Memory B cell (primary cell): Measurements from ENCODE around the gene TIMP1.
A peak's percentile ranks its signal among the peaks of the same experiment; 100 is the strongest.
"Not testable (repeated sequence)": the region's sequence is repeated elsewhere in the genome, so short reads cannot be mapped to it uniquely, and the experiment has no call there.

Experiments used
- ATAC-seq: fragments of 150-1000 bp; cut with Tn5 transposase; 2 replicates; pipeline ENCODE4 v1.10.0; 2021; ENCODE audit warnings: low read depth, mild to moderate bottlenecking, moderate library complexity
- DNase-seq, 2 donors: peaks; one replicate each; pipeline ENCODE4 v3.0.0; 2022; ENCODE audit warnings: low spot score in 2 of 2
- H3K27ac Mint-ChIP-seq: one replicate; pipeline ENCODE4 v1.8.0; 2022; ENCODE audit warnings: mild to moderate bottlenecking, moderate library complexity, mixed read lengths
- H3K27me3 Mint-ChIP-seq: one replicate; pipeline ENCODE4 v1.8.0; 2022; ENCODE audit warnings: mixed read lengths
- H3K36me3 Mint-ChIP-seq: one replicate; pipeline ENCODE4 v1.8.0; 2022; ENCODE audit warnings: mild to moderate bottlenecking, mixed read lengths
- H3K4me1 Mint-ChIP-seq: one replicate; pipeline ENCODE4 v1.8.0; 2022; ENCODE audit warnings: mixed read lengths
- H3K4me3 Mint-ChIP-seq: one replicate; pipeline ENCODE4 v1.8.0; 2022; ENCODE audit warnings: mild to moderate bottlenecking, moderate library complexity, mixed read lengths
- H3K9me3 Mint-ChIP-seq: one replicate; pipeline ENCODE4 v1.8.0; 2022; ENCODE audit warnings: mixed read lengths

TIMP1 gene

DNA sequence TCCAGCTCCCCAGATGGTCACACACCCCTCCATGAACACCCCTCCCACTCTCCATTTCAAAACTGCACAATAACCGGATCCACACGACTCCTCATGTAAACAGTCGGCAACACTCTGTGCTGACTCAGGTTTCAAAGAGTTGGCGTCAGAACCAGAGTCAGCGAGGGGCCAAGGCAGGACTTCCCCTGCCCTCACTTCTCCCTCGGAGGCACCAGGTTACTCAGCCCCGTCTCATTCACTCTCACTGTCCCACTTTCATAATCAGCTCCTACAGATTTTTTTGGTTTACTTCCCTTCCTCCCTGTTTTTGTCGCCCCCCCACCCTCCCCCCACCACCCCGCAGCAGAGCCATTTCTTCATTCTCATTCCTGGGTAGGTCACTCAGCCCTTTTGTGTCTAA, 2.7 kb upstream of the TIMP1 start:
- Mint-ChIP-seq H3K36me3 (no peaks in the 10 kb centered on the region), H3K9me3 (no peaks in the 10 kb centered on the region), H3K4me3 (no peak overlapping the region), H3K4me1 (peaks cover 22% of the 10 kb centered on the region), H3K27me3 (peaks cover 26% of the 10 kb centered on the region), H3K27ac (no peak overlapping the region)
- ATAC-seq (no peak), DNase-seq (no peak)

DNA sequence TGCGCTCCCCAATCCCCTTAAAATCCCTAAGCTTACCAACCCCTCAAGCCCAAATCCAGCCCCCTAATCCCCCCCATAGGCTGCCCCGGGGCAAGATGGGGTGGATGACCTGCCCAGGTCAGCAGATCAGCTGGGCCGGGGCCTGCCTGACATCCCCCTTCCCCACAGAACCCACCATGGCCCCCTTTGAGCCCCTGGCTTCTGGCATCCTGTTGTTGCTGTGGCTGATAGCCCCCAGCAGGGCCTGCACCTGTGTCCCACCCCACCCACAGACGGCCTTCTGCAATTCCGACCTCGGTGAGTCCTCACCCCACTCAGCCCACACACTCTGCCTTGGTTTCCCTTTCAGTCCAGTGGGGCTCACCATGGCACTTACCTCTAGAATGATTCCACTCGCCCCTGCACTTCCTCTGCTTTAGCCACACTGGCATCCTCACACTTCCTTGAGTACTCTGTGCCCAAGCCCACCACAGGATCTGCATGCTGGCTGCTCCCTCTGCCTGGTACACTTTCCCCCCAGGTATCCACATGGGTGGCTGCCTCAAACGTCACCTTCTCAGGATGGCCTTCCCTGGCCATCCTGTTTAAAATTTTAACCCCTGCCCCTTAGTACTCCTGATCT, 1.1 kb downstream of the TIMP1 start:
- peaks cover 19% of the 10 kb centered on the region for H3K4me1 Mint-ChIP-seq
- DNase-seq (no peak), ATAC-seq (no peak)
- peak overlapping the region; percentile 25 for H3K4me3 Mint-ChIP-seq
- H3K27me3 Mint-ChIP-seq: peaks cover 11% of the 10 kb centered on the region
- no peak overlapping the region for H3K27ac Mint-ChIP-seq
- H3K9me3 Mint-ChIP-seq: no peaks in the 10 kb centered on the region
- H3K36me3 Mint-ChIP-seq: no peaks in the 10 kb centered on the region

DNA sequence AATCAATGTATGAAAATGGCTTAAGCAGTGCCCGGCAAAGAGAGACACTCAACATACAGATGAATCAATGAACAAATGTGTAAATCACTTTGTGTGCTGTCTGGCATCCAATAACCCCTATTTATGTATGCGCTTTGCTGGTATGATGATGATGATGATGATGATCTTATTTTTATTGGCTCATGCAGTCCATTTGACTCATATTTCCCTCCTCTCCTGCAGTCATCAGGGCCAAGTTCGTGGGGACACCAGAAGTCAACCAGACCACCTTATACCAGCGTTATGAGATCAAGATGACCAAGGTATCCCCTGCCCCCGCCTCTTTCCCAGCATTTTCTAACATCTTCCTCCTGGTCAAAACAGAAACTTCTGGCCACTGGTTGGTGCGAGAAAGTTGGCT, 2.5 kb downstream of the TIMP1 start:
- H3K36me3 Mint-ChIP-seq: no peaks in the 10 kb centered on the region
- H3K4me1 Mint-ChIP-seq: peaks cover 15% of the 10 kb centered on the region
- no peak for DNase-seq
- no peak for ATAC-seq
- H3K27me3 Mint-ChIP-seq: peaks cover 4% of the 10 kb centered on the region
- H3K27ac Mint-ChIP-seq: no peak overlapping the region
- no peak overlapping the region for H3K4me3 Mint-ChIP-seq
- H3K9me3 Mint-ChIP-seq: no peaks in the 10 kb centered on the region

DNA sequence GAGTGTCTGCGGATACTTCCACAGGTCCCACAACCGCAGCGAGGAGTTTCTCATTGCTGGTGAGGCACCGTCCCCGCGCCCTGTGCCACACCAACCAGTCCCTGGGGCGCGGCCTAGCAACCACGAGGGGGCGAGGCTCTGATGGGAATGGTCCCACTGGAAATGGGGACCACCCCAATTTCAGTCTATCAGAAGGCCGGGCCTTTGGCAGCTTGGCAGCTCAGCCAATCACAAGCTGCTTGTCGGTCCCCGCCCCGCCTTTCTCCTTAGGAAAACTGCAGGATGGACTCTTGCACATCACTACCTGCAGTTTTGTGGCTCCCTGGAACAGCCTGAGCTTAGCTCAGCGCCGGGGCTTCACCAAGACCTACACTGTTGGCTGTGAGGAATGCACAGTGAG, 3.0 kb downstream of the TIMP1 start:
- no peak overlapping the region for H3K27ac Mint-ChIP-seq
- peaks cover 15% of the 10 kb centered on the region for H3K4me1 Mint-ChIP-seq
- H3K27me3 Mint-ChIP-seq: peaks cover 2% of the 10 kb centered on the region
- no peaks in the 10 kb centered on the region for H3K9me3 Mint-ChIP-seq
- H3K36me3 Mint-ChIP-seq: no peaks in the 10 kb centered on the region
- no peak for ATAC-seq
- no peak overlapping the region for H3K4me3 Mint-ChIP-seq
- no peak for DNase-seq

DNA sequence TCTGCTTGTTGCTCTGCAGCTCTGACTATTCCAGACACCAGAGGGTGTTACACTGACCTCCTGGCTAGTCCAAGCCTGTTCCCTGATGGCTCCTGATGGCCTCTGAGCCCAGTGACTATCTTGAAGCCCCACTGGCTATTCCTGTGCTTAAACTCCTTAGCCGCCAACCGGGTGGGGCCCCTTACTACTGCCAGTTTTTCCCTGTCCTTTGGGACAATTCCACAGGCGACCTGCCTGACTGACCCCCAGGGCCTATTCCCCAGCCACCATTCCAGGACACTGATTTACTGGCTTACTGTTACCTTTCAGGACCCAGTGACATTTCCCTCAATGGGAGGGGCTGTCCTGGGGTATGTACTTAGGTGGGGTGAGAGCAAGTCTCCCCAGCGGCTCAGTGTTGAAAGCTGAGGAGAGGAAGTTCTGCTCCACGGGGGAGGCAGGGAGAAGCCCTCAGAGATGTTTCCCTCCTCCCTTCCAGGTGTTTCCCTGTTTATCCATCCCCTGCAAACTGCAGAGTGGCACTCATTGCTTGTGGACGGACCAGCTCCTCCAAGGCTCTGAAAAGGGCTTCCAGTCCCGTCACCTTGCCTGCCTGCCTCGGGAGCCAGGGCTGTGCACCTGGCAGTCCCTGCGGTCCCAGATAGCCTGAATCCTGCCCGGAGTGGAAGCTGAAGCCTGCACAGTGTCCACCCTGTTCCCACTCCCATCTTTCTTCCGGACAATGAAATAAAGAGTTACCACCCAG, 4.0 kb downstream of the TIMP1 start:
- no peaks in the 10 kb centered on the region for H3K36me3 Mint-ChIP-seq
- H3K27ac Mint-ChIP-seq: no peak overlapping the region
- H3K9me3 Mint-ChIP-seq: no peaks in the 10 kb centered on the region
- peaks cover 15% of the 10 kb centered on the region for H3K4me1 Mint-ChIP-seq
- DNase-seq (no peak), ATAC-seq (no peak)
- peaks cover 2% of the 10 kb centered on the region for H3K27me3 Mint-ChIP-seq
- no peak overlapping the region for H3K4me3 Mint-ChIP-seq

DNA sequence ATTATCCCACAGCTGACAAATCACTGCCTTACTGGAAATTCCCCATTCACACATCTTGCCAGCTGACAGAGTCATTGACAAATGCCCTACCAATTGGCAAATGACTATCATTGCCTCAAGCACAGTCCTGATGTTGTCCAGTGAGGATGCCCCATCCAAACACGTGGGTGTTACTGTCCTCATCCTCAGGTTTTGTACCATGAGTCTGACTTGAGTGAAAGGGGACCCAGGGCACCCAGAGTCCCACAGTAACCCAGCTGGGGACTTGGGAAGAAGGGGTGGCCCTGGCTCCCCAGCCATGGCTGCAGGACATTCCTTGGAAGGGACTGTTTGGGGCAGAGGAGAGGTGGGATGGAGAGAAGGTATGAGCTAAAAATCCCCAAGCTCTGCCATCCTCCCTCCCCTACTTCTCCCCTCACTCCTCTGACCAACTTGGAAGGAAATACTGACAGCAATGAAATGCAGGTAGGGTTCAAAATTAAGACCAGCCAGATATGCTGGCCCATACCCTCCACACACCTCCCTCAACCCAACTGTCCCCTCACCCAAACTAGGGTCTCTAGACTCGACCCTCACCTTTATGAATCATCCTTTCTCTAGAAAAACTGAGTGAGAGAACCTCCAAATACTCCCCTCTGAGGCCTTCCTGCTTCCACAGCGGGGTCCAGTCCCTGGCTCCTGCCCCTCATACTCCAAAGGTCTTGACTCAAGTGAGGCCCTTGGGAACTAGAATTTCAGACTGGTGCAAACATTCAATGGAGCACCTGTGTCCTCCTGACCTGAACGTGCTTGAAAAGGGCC, 5.1 kb downstream of the TIMP1 start:
- H3K27ac Mint-ChIP-seq: no peak overlapping the region

DNA sequence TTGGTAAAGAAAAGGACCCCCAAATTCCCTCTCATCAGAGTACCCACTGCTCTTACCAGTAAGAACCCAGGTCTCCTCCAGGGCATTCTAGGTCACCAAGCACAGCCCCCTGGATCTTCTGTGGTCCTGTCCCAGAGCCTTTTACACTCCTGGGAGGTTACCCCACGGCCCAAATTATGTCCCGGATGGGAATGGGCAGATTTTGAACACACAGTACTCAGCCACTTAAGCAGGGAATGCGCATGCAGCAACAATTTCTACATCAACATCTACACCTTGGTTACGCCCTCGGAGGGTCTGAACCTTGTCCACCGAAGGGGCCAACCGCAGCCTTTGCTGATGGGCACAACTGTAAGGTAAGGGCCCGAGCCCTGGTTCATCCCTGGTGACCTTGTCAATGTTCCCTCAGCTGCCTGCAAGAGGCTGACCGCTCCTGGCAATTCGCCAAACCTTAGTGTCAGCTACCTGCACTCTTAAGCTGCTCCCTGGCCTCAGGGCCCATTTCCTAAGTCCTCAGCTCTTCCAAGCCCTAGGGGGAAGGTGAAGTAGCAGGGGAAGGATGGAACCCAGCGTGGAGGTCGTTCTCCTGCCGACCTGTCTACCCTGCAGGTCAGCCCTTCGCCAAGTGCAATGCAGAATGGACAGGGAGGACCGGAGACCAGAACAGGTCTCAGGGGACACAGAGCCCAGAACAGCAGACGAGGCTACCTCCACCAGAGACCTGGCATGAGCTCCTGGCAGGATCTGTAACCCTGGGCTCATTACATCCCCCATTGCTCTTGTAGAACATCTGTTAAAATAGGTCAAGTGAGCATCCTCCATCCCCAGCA, 5.9 kb downstream of the TIMP1 start:
- ATAC-seq (no peak), DNase-seq (no peak)
- H3K27me3 Mint-ChIP-seq: no peaks in the 10 kb centered on the region
- H3K27ac Mint-ChIP-seq: no peak overlapping the region
- no peaks in the 10 kb centered on the region for H3K9me3 Mint-ChIP-seq
- peaks cover 7% of the 10 kb centered on the region for H3K4me1 Mint-ChIP-seq
- no peaks in the 10 kb centered on the region for H3K36me3 Mint-ChIP-seq
- no peak overlapping the region for H3K4me3 Mint-ChIP-seq

More for the DNA sequence above, 5.1 kb downstream of the TIMP1 start:
- Mint-ChIP-seq H3K27me3 (no peaks in the 10 kb centered on the region), H3K36me3 (no peaks in the 10 kb centered on the region), H3K4me3 (no peak overlapping the region), H3K9me3 (no peaks in the 10 kb centered on the region), H3K4me1 (peaks cover 10% of the 10 kb centered on the region)
- no peak for DNase-seq
- ATAC-seq: no peak

DNA sequence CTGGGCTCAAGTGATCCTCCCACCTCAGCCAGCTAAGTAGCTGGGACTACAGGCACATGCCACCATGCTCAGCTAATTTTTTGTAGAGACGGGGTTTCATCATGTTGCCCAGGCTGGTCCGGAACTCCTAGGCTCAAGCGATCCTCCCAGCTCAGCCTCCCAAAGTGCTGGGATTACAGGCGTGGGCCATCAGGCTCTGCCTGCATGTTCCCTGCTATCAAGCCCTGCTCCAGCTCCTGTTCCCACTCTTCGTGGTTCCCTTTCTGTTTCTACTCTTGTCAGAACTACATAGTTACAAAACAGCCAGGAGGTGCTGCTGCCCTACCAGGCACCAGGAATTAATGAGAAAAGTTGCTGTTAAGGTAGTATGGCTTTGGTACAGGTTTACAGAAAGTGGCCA, 8.7 kb downstream of the TIMP1 start:
- Mint-ChIP-seq H3K9me3 (no peaks in the 10 kb centered on the region), H3K4me3 (no peak overlapping the region), H3K4me1 (no peaks in the 10 kb centered on the region), H3K36me3 (no peaks in the 10 kb centered on the region), H3K27ac (no peak overlapping the region), H3K27me3 (no peaks in the 10 kb centered on the region)
- ATAC-seq: no peak
- DNase-seq: no peak

DNA sequence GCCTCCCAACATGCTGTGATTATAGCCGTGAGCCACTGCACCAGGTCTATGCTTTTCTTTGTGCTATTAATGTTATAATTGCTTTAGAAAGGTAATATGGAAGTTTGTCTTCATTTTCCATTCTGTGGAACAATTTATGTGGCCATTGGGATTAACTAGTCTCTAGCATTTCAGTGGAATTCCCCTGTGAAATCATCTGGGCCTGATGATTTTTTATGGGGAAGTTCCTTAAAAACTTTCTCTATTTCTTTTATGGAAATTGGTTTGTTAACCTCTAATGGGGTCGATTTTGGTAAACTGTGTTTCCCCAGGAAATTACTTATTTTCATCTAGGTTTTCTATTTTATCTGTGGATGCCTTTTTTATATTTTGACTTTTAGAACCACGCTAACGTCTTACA, 11.3 kb downstream of the TIMP1 start:
- H3K36me3 Mint-ChIP-seq: peaks cover 3% of the 10 kb centered on the region
- DNase-seq: no peak
- peaks cover 5% of the 10 kb centered on the region for H3K9me3 Mint-ChIP-seq

DNA sequence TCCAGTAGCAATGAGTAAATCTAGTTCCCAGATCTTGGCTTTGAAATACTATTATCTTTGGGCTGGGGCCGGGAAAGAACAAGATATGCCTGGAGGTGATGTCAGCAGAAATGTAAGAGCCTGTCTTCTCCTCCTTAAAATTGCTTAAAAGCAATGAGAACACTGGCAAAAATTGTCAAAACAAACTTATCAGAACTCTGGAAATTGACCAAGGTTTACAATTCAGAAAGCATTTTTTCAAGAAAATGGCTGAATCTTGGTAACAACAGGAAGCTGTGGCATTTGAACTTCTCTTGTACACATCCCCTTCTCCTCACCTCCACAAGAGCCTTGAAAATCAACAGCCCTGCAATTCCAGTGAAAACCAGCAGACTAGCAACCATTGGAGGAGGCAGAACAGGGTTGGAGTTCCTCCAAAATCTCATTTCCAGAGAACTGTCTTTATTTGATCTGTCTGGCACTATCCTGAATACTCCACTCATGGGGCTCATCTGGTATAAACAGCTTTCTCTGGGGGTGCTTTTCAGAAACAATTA, 13.5 kb downstream of the TIMP1 start:
- Mint-ChIP-seq H3K27ac (no peak overlapping the region), H3K27me3 (peaks cover 4% of the 10 kb centered on the region)
- no peak for DNase-seq

More for the DNA sequence above, 11.3 kb downstream of the TIMP1 start:
- Mint-ChIP-seq H3K27ac (no peak overlapping the region), H3K27me3 (peaks cover 4% of the 10 kb centered on the region), H3K4me3 (no peak overlapping the region), H3K4me1 (no peaks in the 10 kb centered on the region)
- no peak for ATAC-seq

DNA sequence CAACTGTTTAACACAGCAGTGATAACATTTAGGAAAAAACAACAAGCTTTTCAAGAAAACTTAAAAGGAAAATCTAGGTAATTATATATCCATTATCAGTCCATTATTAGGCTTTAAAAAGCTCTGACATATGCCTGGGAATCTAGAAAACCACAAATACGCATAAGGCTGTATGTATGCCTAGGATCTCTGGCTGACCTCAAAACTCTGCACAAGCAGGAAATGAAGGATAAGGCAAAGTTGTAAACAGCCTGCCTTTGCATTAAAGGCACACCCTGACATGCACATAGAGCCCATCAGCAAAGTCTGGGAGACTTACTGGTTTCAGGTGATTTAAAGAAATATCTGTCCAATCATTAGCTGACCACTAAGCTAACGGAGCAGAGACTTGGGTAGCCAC, 14.0 kb downstream of the TIMP1 start:
- ATAC-seq: no peak
- peaks cover 10% of the 10 kb centered on the region for H3K9me3 Mint-ChIP-seq
- H3K27me3 Mint-ChIP-seq: peaks cover 4% of the 10 kb centered on the region
- H3K27ac Mint-ChIP-seq: no peak overlapping the region
- H3K4me3 Mint-ChIP-seq: no peak overlapping the region
- H3K36me3 Mint-ChIP-seq: peaks cover 3% of the 10 kb centered on the region
- H3K4me1 Mint-ChIP-seq: no peaks in the 10 kb centered on the region
- DNase-seq: no peak

More for the DNA sequence above, 13.5 kb downstream of the TIMP1 start:
- Mint-ChIP-seq H3K36me3 (peaks cover 3% of the 10 kb centered on the region), H3K9me3 (peaks cover 9% of the 10 kb centered on the region), H3K4me1 (no peaks in the 10 kb centered on the region), H3K4me3 (no peak overlapping the region)
- ATAC-seq: no peak

DNA sequence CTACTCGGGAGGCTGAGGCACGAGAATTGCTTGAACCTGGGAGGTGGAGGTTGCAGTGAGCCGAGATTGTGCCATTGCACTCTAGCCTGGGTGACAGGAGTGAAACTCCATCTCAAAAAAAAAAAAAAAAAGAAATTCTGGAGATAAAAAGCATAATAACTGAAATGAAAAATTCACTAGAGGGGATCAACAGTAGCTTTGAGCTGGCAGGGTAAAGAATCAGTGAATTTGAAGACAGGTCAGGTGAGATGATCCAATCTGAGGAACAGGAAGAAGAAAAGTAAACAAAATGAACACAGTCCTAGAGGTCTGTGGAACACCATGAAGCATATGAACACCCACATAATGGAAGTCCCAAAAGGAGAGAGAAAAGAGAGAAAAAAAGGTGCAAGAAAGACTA, 15.0 kb downstream of the TIMP1 start:
- Mint-ChIP-seq H3K9me3 (peaks cover 10% of the 10 kb centered on the region), H3K4me3 (no peak overlapping the region), H3K27ac (no peak overlapping the region), H3K27me3 (peaks cover 4% of the 10 kb centered on the region), H3K36me3 (peaks cover 3% of the 10 kb centered on the region), H3K4me1 (no peaks in the 10 kb centered on the region)
- DNase-seq: no peak
- no peak for ATAC-seq

DNA sequence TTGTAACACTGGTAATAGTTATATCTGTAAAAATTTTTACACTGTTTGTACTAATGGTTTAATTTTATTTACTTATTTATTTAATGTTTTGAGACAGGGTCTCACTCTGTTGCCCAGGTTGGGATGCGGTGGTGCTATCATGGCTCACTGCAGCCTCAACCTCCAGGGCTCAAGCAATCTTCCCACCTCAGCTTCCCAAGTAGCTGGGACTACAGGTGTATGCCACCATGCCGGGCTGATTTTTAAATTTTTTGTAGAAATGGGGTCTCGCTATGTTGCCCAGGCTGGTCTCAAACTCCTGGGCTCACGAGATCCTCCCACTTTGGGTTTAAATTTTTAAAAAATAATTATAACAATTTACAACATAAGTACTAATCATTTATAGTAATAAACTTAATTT, 20.9 kb downstream of the TIMP1 start:
- not testable (repeated sequence) for H3K36me3 Mint-ChIP-seq, ATAC-seq, H3K27me3 Mint-ChIP-seq, H3K4me3 Mint-ChIP-seq, H3K9me3 Mint-ChIP-seq, DNase-seq, H3K27ac Mint-ChIP-seq, H3K4me1 Mint-ChIP-seq
